Naive thymus-derived CD4-positive, alpha-beta T cell (primary cell): ENCODE measurements around the gene HYAL2. TPM values are rescaled to one million over a fixed set of nuclear protein-coding genes. Genes with fewer than 3 reads are reported as not detected.
"Not testable (repeated sequence)": the region's sequence is repeated elsewhere in the genome, so short reads cannot be mapped to it uniquely, and the experiment has no call there.

ENCODE experiments used
- ATAC-seq: fragments of 150-1000 bp; cut with Tn5 transposase; 2 replicates; pipeline ENCODE4 v1.10.0; 2021; ENCODE audit warnings: mild to moderate bottlenecking, moderate library complexity
- CTCF ChIA-PET: fragments of 350-600 bp; sonication (Branson Sonifier 250); formaldehyde crosslinking; loops from one replicate; lab custom pipeline; 2021; ENCODE audit warnings: antibody characterized with exemption; lab: Charles Lee
- POLR2A ChIA-PET: fragments of 350-600 bp; sonication (Branson Sonifier 250); formaldehyde crosslinking; loops from one replicate; lab custom pipeline; 2021; ENCODE audit warnings: antibody characterized with exemption, inconsistent platforms; lab: Charles Lee
- DNase-seq, 9 donors: peaks; one replicate each; pipeline versions ENCODE4 v3.0.0 to v3.0.0-alpha.2; 2020 to 2022; ENCODE audit warnings: mixed read lengths in 1 of 9
- H3K27ac ChIP-seq: one replicate; pipeline ENCODE4 v1.7.0; 2013; ENCODE audit warnings: mild to moderate bottlenecking, low read depth, low read length, moderate library complexity
- H3K27me3 ChIP-seq, 2 donors: one replicate each; pipeline ENCODE4 v1.7.0; 2013; ENCODE audit warnings: low read length in 2 of 2, mild to moderate bottlenecking in 2 of 2, moderate library complexity in 2 of 2; ENCODE audit not compliant: control insufficient read depth in 2 of 2, insufficient read depth in 2 of 2
- H3K36me3 ChIP-seq, 3 experiments: 1 replicate in 2 of 3; 2 replicates in 1 of 3; pipeline ENCODE4 v1.7.0; 2013; ENCODE audit warnings: low read length in 3 of 3, mild to moderate bottlenecking in 3 of 3, moderate library complexity in 1 of 3; ENCODE audit not compliant: insufficient read depth in 3 of 3, control insufficient read depth in 2 of 3
- H3K4me1 ChIP-seq, 2 donors: one replicate each; pipeline ENCODE4 v1.7.0; 2013; ENCODE audit warnings: low read length in 2 of 2, mild to moderate bottlenecking in 2 of 2, moderate library complexity in 1 of 2; ENCODE audit not compliant: control insufficient read depth in 2 of 2, insufficient read depth in 2 of 2
- H3K4me3 ChIP-seq: 2 replicates; pipeline ENCODE4 v1.7.0; 2013; ENCODE audit warnings: mild to moderate bottlenecking, low read length
- H3K9me3 ChIP-seq, 3 experiments: 1 replicate in 2 of 3; 2 replicates in 1 of 3; pipeline ENCODE4 v1.7.0; 2013; ENCODE audit warnings: low read length in 3 of 3; ENCODE audit not compliant: control insufficient read depth in 2 of 3
- H3K27ac Mint-ChIP-seq, 9 donors: one replicate each; pipeline ENCODE4 v1.8.0; 2020 to 2022; ENCODE audit warnings: mixed read lengths in 9 of 9, mild to moderate bottlenecking in 8 of 9, moderate library complexity in 5 of 9, inconsistent platforms in 2 of 9
- H3K27me3 Mint-ChIP-seq, 5 donors: one replicate each; pipeline ENCODE4 v1.8.0; 2021 to 2022; ENCODE audit warnings: mixed read lengths in 5 of 5, mild to moderate bottlenecking in 1 of 5
- H3K36me3 Mint-ChIP-seq, 5 donors: one replicate each; pipeline ENCODE4 v1.8.0; 2020 to 2022; ENCODE audit warnings: mixed read lengths in 5 of 5, mild to moderate bottlenecking in 3 of 5, inconsistent platforms in 1 of 5
- H3K4me1 Mint-ChIP-seq, 7 donors: one replicate each; pipeline ENCODE4 v1.8.0; 2020 to 2022; ENCODE audit warnings: mixed read lengths in 7 of 7, mild to moderate bottlenecking in 3 of 7, inconsistent platforms in 1 of 7
- H3K4me3 Mint-ChIP-seq, 10 donors: one replicate each; pipeline ENCODE4 v1.8.0; 2020 to 2022; ENCODE audit warnings: mild to moderate bottlenecking in 10 of 10, mixed read lengths in 10 of 10, moderate library complexity in 6 of 10, inconsistent platforms in 2 of 10
- H3K9me3 Mint-ChIP-seq, 11 donors: one replicate each; pipeline ENCODE4 v1.8.0; 2020 to 2022; ENCODE audit warnings: mixed read lengths in 11 of 11, mild to moderate bottlenecking in 4 of 11, inconsistent platforms in 1 of 11, moderate library complexity in 1 of 11
- intact Hi-C, 2 donors: fragments of 100-400 bp; cut with micrococcal nuclease; formaldehyde crosslinking; loops; one replicate each; pipeline ENCODE4 v1.15.1; 2023
- polyA plus RNA-seq, 2 donors: library from polyadenylated mRNA; unstranded; fragments of 300-500 nt; fragmentation: Illumina TruSeq; gene quantifications; one replicate each; pipeline ENCODE4 v1.2.3, GENCODE V29; 2021
- total RNA-seq, 6 experiments: library from RNA in 5 of 6; stranded (reverse) in 5 of 6; gene quantifications; 1 replicate in 5 of 6; 2 replicates in 1 of 6; pipeline ENCODE4 v1.2.3 and lab custom pipeline; 2021 to 2026

Gene HYAL2
- total and polyA plus RNA-seq, 7 experiments from 2014 or later, result 1.5 to 5.3 (median 3.2) TPM

GRCh38 chr3:50318163-50318562 lies 4.4 kb downstream of the HYAL2 start:
- no peak overlapping the region for H3K4me3 ChIP-seq
- CTCF ChIA-PET, result interaction anchor here (1.3 kb wide), 1 partner anchor 90 kb away, joined by 3 read pairs; no protein-coding TSS in a partner anchor
- DNase-seq, result no peak

GRCh38 chr3:50317300-50317699 lies 5.2 kb downstream of the HYAL2 start:
- no peaks in the 10 kb centered on the region for H3K9me3 Mint-ChIP-seq
- intact Hi-C loops, result no loop called here
- no peaks in the 10 kb centered on the region for H3K36me3 ChIP-seq
- no peak for ATAC-seq
- H3K4me3 Mint-ChIP-seq, result no peak overlapping the region
- H3K27me3 Mint-ChIP-seq, result no peaks in the 10 kb centered on the region
- peaks cover 14 to 28% of the 10 kb centered on the region in 2 donors for H3K4me1 ChIP-seq
- no peaks in the 10 kb centered on the region for H3K27me3 ChIP-seq
- H3K4me1 Mint-ChIP-seq, result peaks cover 19 to 37% (median 32%) of the 10 kb centered on the region in 7 donors
- peaks cover 0 to 6% (median 0%) of the 10 kb centered on the region in 5 donors for H3K36me3 Mint-ChIP-seq
- ChIA-PET POLR2A (interaction anchor here (0.9 kb wide), 2 partner anchors 15 to 18 kb away, joined by 3 read pairs; partner anchors contain the start of genes HYAL3 and NAA80), CTCF (no interaction called here)
- no peaks in the 10 kb centered on the region for H3K9me3 ChIP-seq
- no peak overlapping the region for H3K27ac ChIP-seq
- no peak for DNase-seq
- H3K27ac Mint-ChIP-seq, result peak overlapping the region in 1 of 9 donors; percentile 81
- H3K4me3 ChIP-seq, result no peak overlapping the region

More at GRCh38 chr3:50318163-50318562, 4.4 kb downstream of the HYAL2 start:
- intact Hi-C loops, result no loop called here
- H3K9me3 Mint-ChIP-seq, result no peaks in the 10 kb centered on the region
- Histone ChIP-seq H3K36me3 (no peaks in the 10 kb centered on the region), H3K4me1 (peaks cover 14 to 28% of the 10 kb centered on the region in 2 donors), H3K9me3 (no peaks in the 10 kb centered on the region), H3K27me3 (no peaks in the 10 kb centered on the region), H3K27ac (no peak overlapping the region)
- H3K36me3 Mint-ChIP-seq, result peaks cover 0 to 6% (median 0%) of the 10 kb centered on the region in 5 donors
- ATAC-seq, result no peak
- H3K27me3 Mint-ChIP-seq, result no peaks in the 10 kb centered on the region
- peaks cover 19 to 40% (median 32%) of the 10 kb centered on the region in 7 donors for H3K4me1 Mint-ChIP-seq
- H3K4me3 Mint-ChIP-seq, result peak overlapping the region in 1 of 10 donors; percentile 21
- POLR2A ChIA-PET, result interaction anchor here (0.8 to 34.0 kb wide), 4 partner anchors 14 to 38 kb away, joined by 3 to 656 read pairs (median 4); partner anchors contain the start of genes CYB561D2, HYAL3, NAA80 and NPRL2
- H3K27ac Mint-ChIP-seq, result no peak overlapping the region

GRCh38 chr3:50316657-50317242 lies 5.8 kb downstream of the HYAL2 start:
- H3K4me1 Mint-ChIP-seq, result peaks cover 19 to 37% (median 32%) of the 10 kb centered on the region in 7 donors
- H3K4me1 ChIP-seq, result peaks cover 9 to 23% of the 10 kb centered on the region in 2 donors

GRCh38 chr3:50314816-50315215 lies 7.7 kb downstream of the HYAL2 start:
- H3K36me3 Mint-ChIP-seq, result peaks cover 0 to 7% (median 2%) of the 10 kb centered on the region in 5 donors
- peaks cover 11 to 28% (median 23%) of the 10 kb centered on the region in 7 donors for H3K4me1 Mint-ChIP-seq
- ATAC-seq, result no peak
- no peak for DNase-seq
- no peaks in the 10 kb centered on the region for H3K36me3 ChIP-seq
- peak overlapping the region in 3 of 9 donors; percentile 6 to 19 (median 17) for H3K27ac Mint-ChIP-seq
- no peak overlapping the region for H3K27ac ChIP-seq
- H3K27me3 Mint-ChIP-seq, result no peaks in the 10 kb centered on the region
- H3K9me3 Mint-ChIP-seq, result no peaks in the 10 kb centered on the region
- no peak overlapping the region for H3K4me3 Mint-ChIP-seq
- H3K4me1 ChIP-seq, result peaks cover 8 to 15% of the 10 kb centered on the region in 2 donors
- intact Hi-C loops, result no loop called here
- no peak overlapping the region for H3K4me3 ChIP-seq
- H3K27me3 ChIP-seq, result no peaks in the 10 kb centered on the region
- H3K9me3 ChIP-seq, result no peaks in the 10 kb centered on the region
- CTCF ChIA-PET, result interaction anchor here (0.9 kb wide), 1 partner anchor 10 kb away, joined by 4 read pairs; no protein-coding TSS in a partner anchor
- POLR2A ChIA-PET, result interaction anchor here (0.6 to 1.0 kb wide), 3 partner anchors 13 to 302 kb away, joined by 3 to 4 read pairs (median 4); partner anchors contain the start of gene TUSC2

More at GRCh38 chr3:50316657-50317242, 5.8 kb downstream of the HYAL2 start:
- H3K27me3 ChIP-seq, result no peaks in the 10 kb centered on the region
- ChIA-PET CTCF (no interaction called here), POLR2A (interaction anchor here (0.9 kb wide), 1 partner anchor 16 kb away, joined by 3 read pairs; no protein-coding TSS in a partner anchor)
- DNase-seq (no peak), ATAC-seq (peak; percentile 45)
- no peaks in the 10 kb centered on the region for H3K27me3 Mint-ChIP-seq
- peak overlapping the region in 3 of 10 donors; percentile 2 to 62 (median 28) for H3K4me3 Mint-ChIP-seq
- H3K27ac Mint-ChIP-seq, result peak overlapping the region in 4 of 9 donors; percentile 14 to 83 (median 62)
- H3K36me3 ChIP-seq, result no peaks in the 10 kb centered on the region
- no peaks in the 10 kb centered on the region for H3K9me3 ChIP-seq
- H3K9me3 Mint-ChIP-seq, result no peaks in the 10 kb centered on the region
- intact Hi-C loops, result no loop called here
- peaks cover 0 to 6% (median 0%) of the 10 kb centered on the region in 5 donors for H3K36me3 Mint-ChIP-seq
- H3K4me3 ChIP-seq, result no peak overlapping the region
- no peak overlapping the region for H3K27ac ChIP-seq

- peaks cover 0 to 11% (median 4%) of the 10 kb centered on the region in 5 donors for H3K36me3 Mint-ChIP-seq
- H3K4me1 Mint-ChIP-seq, result peaks cover 9 to 25% (median 19%) of the 10 kb centered on the region in 7 donors
- DNase-seq (no peak), ATAC-seq (no peak)
- Histone ChIP-seq H3K4me3 (no peak overlapping the region), H3K27ac (no peak overlapping the region), H3K9me3 (no peaks in the 10 kb centered on the region), H3K27me3 (no peaks in the 10 kb centered on the region), H3K36me3 (no peaks in the 10 kb centered on the region), H3K4me1 (peaks cover 8 to 15% of the 10 kb centered on the region in 2 donors)
- CTCF ChIA-PET, result no interaction called here
- H3K9me3 Mint-ChIP-seq, result no peaks in the 10 kb centered on the region
- intact Hi-C loops, result no loop called here
- no peaks in the 10 kb centered on the region for H3K27me3 Mint-ChIP-seq
- H3K4me3 Mint-ChIP-seq, result no peak overlapping the region
- peak overlapping the region in 5 of 9 donors; percentile 13 to 67 (median 52) for H3K27ac Mint-ChIP-seq
- POLR2A ChIA-PET, result interaction anchor here (0.6 to 1.0 kb wide), 2 partner anchors 14 to 302 kb away, joined by 3 to 4 read pairs; partner anchors contain the start of gene TUSC2
These were observed 8.2 kb downstream of the HYAL2 start for GRCh38 chr3:50314342-50314741.

GRCh38 chr3:50312041-50312440 lies 10.5 kb downstream of the HYAL2 start:
- H3K27ac ChIP-seq, DNase-seq, CTCF ChIA-PET, ATAC-seq, H3K4me1 ChIP-seq, H3K27ac Mint-ChIP-seq, H3K4me3 Mint-ChIP-seq, H3K9me3 Mint-ChIP-seq, H3K27me3 Mint-ChIP-seq, H3K27me3 ChIP-seq, H3K9me3 ChIP-seq, H3K4me3 ChIP-seq, intact Hi-C loops, POLR2A ChIA-PET, H3K36me3 ChIP-seq: not testable (repeated sequence)
- Mint-ChIP-seq H3K4me1 (peaks cover 8 to 13% (median 9%) of the 10 kb centered on the region in 7 donors), H3K36me3 (peaks cover 0 to 11% (median 4%) of the 10 kb centered on the region in 5 donors)
